Measurements from ENCODE around the gene ZBTB46. TPM values are rescaled to one million over a fixed set of nuclear protein-coding genes. Genes with fewer than 3 reads are reported as not detected.

ZBTB46 gene
- total RNA-seq, 1 donor from 2014 or later: 17.4 TPM

GRCh38 chr20:63843778-63844177, 12.7 kb upstream of the ZBTB46 start:
- intact Hi-C loops (cut with DNase I): no loop called here
- no peak for DNase-seq (ENCODE audit: low spot score)

GRCh38 chr20:63843222-63843621, 12.2 kb upstream of the ZBTB46 start:
- intact Hi-C loops (cut with DNase I): no loop called here

GRCh38 chr20:63842258-63842657, 11.2 kb upstream of the ZBTB46 start:
- intact Hi-C loops (cut with DNase I): no loop called here

More at GRCh38 chr20:63843222-63843621, 12.2 kb upstream of the ZBTB46 start:
- no peak for DNase-seq (ENCODE audit: low spot score)

GRCh38 chr20:63840405-63840828, 9.4 kb upstream of the ZBTB46 start:
- no peak for DNase-seq (ENCODE audit: low spot score)
- intact Hi-C loops (cut with DNase I): no loop called here

More at GRCh38 chr20:63842258-63842657, 11.2 kb upstream of the ZBTB46 start:
- no peak for DNase-seq (ENCODE audit: low spot score)

- intact Hi-C loops (cut with DNase I): no loop called here
- DNase-seq (ENCODE audit: low spot score): no peak
Measured at GRCh38 chr20:63839620-63840019, 8.6 kb upstream of the ZBTB46 start.

GRCh38 chr20:63837479-63837878, 6.4 kb upstream of the ZBTB46 start:
- no peak for DNase-seq (ENCODE audit: low spot score)
- intact Hi-C loops (cut with DNase I): no loop called here

GRCh38 chr20:63836458-63837344, 5.6 kb upstream of the ZBTB46 start:
- intact Hi-C loops (cut with DNase I): no loop called here
- DNase-seq (ENCODE audit: low spot score): no peak

- intact Hi-C loops (cut with DNase I): no loop called here
- peak; percentile 93 for DNase-seq (ENCODE audit: low spot score)
Measured at GRCh38 chr20:63835021-63835858, 4.2 kb upstream of the ZBTB46 start.

- intact Hi-C loops (cut with DNase I): no loop called here
- no peak for DNase-seq (ENCODE audit: low spot score)
Measured at GRCh38 chr20:63834491-63834880, 3.4 kb upstream of the ZBTB46 start.

- intact Hi-C loops (cut with DNase I): no loop called here
- no peak for DNase-seq (ENCODE audit: low spot score)
Measured at GRCh38 chr20:63833776-63834490, 2.9 kb upstream of the ZBTB46 start.

- no peak for DNase-seq (ENCODE audit: low spot score)
- intact Hi-C loops (cut with DNase I): no loop called here
Measured at GRCh38 chr20:63831993-63832686, 1.1 kb upstream of the ZBTB46 start.

- no peak for DNase-seq (ENCODE audit: low spot score)
- intact Hi-C loops (cut with DNase I): no loop called here
Measured at GRCh38 chr20:63831646-63831992, 555 bp upstream of the ZBTB46 start.

- intact Hi-C loops (cut with DNase I): loop anchor here (5.0 kb wide), 1 partner anchor 32 kb away; the partner anchor contains the start of gene ABHD16B
- DNase-seq (ENCODE audit: low spot score): no peak
Measured at GRCh38 chr20:63829945-63830835, 874 bp downstream of the ZBTB46 start.

GRCh38 chr20:63829603-63829944, 1.5 kb downstream of the ZBTB46 start:
- no peak for DNase-seq (ENCODE audit: low spot score)
- intact Hi-C loops (cut with DNase I): loop anchor here (5.0 kb wide), 1 partner anchor 33 kb away; the partner anchor contains the start of gene ABHD16B

GRCh38 chr20:63828951-63829350, 2.1 kb downstream of the ZBTB46 start:
- intact Hi-C loops (cut with DNase I): loop anchor here (5.0 kb wide), 1 partner anchor 33 kb away; the partner anchor contains the start of gene ABHD16B
- DNase-seq (ENCODE audit: low spot score): no peak

- intact Hi-C loops (cut with DNase I): loop anchor here (5.0 kb wide), 1 partner anchor 34 kb away; the partner anchor contains the start of gene ABHD16B
- no peak for DNase-seq (ENCODE audit: low spot score)
Measured at GRCh38 chr20:63828545-63828944, 2.5 kb downstream of the ZBTB46 start.

- no peak for DNase-seq (ENCODE audit: low spot score)
- intact Hi-C loops (cut with DNase I): loop anchor here (5.0 kb wide), 1 partner anchor 34 kb away; the partner anchor contains the start of gene ABHD16B
Measured at GRCh38 chr20:63828124-63828523, 2.9 kb downstream of the ZBTB46 start.

GRCh38 chr20:63826753-63827152, 4.3 kb downstream of the ZBTB46 start:
- intact Hi-C loops (cut with DNase I): loop anchor here (5.0 kb wide), 1 partner anchor 36 kb away; the partner anchor contains the start of gene ABHD16B
- no peak for DNase-seq (ENCODE audit: low spot score)
